Mesenchymal stem cell (in vitro differentiated cells and primary cell): ENCODE measurements around the gene SHH.

Experiments
- DNase-seq: peaks from one replicate; pipeline ENCODE4 v3.0.0-alpha.2; 2013
- H2AFZ ChIP-seq: one replicate; pipeline ENCODE4 v1.6.1; 2013; ENCODE audit warnings: low read depth, mild to moderate bottlenecking, control low read depth, inconsistent platforms, low read length, moderate library complexity
- H2AK5ac ChIP-seq: 2 replicates; pipeline ENCODE4 v1.6.1; 2013; ENCODE audit warnings: low read length, moderate library complexity, mild to moderate bottlenecking, inconsistent platforms; ENCODE audit not compliant: severe bottlenecking
- H2BK120ac ChIP-seq: one replicate; pipeline ENCODE4 v1.6.1; 2013; ENCODE audit warnings: low read depth, mild to moderate bottlenecking, inconsistent platforms, low read length, moderate library complexity
- H2BK12ac ChIP-seq, 2 experiments: one replicate each; pipeline ENCODE4 v1.6.1; 2013; ENCODE audit warnings: inconsistent platforms in 2 of 2, low read length in 2 of 2, mild to moderate bottlenecking in 2 of 2, moderate library complexity in 2 of 2, control low read depth in 1 of 2
- H2BK15ac ChIP-seq: one replicate; pipeline ENCODE4 v1.6.1; 2013; ENCODE audit warnings: mild to moderate bottlenecking, low read depth, inconsistent platforms; ENCODE audit not compliant: poor library complexity, severe bottlenecking
- H2BK5ac ChIP-seq: 2 replicates; pipeline ENCODE4 v1.6.1; 2013; ENCODE audit warnings: low read depth, mild to moderate bottlenecking, low read length, control low read depth, inconsistent platforms; ENCODE audit not compliant: poor library complexity, severe bottlenecking
- H3K14ac ChIP-seq, 2 experiments: one replicate each; pipeline ENCODE4 v1.6.1; 2013; ENCODE audit warnings: inconsistent platforms in 2 of 2, low read length in 2 of 2, control low read depth in 1 of 2, mild to moderate bottlenecking in 1 of 2, moderate library complexity in 1 of 2
- H3K18ac ChIP-seq, 2 experiments: one replicate each; pipeline ENCODE4 v1.6.1; 2013; ENCODE audit warnings: inconsistent platforms in 2 of 2, low read length in 2 of 2, control low read depth in 1 of 2, low read depth in 1 of 2, mild to moderate bottlenecking in 1 of 2
- H3K23ac ChIP-seq, 2 experiments: one replicate each; pipeline ENCODE4 v1.6.1; 2013; ENCODE audit warnings: inconsistent platforms in 2 of 2, low read length in 2 of 2, mild to moderate bottlenecking in 2 of 2, moderate library complexity in 2 of 2, control low read depth in 1 of 2
- H3K27ac ChIP-seq: 2 replicates; pipeline ENCODE4 v1.5.1; 2013; ENCODE audit warnings: mild to moderate bottlenecking, moderate library complexity, low read length, control low read depth, inconsistent platforms; ENCODE audit not compliant: poor library complexity, severe bottlenecking
- H3K27me3 ChIP-seq, 2 experiments: 2 replicates each; pipeline versions ENCODE4 v1.6.1 to v1.7.0; 2013; ENCODE audit warnings: low read length in 2 of 2, mild to moderate bottlenecking in 2 of 2, moderate library complexity in 2 of 2, control low read depth in 1 of 2, inconsistent platforms in 1 of 2; ENCODE audit not compliant: control insufficient read depth in 1 of 2, insufficient read depth in 1 of 2
- H3K36me3 ChIP-seq, 2 experiments: 2 replicates each; pipeline versions ENCODE4 v1.6.1 to v1.7.0; 2013; ENCODE audit warnings: low read length in 2 of 2, control low read depth in 1 of 2, inconsistent platforms in 1 of 2, low read depth in 1 of 2, mild to moderate bottlenecking in 1 of 2; ENCODE audit not compliant: insufficient read depth in 2 of 2, control insufficient read depth in 1 of 2
- H3K4ac ChIP-seq, 2 experiments: one replicate each; pipeline ENCODE4 v1.6.1; 2013; ENCODE audit warnings: inconsistent platforms in 2 of 2, low read length in 2 of 2, mild to moderate bottlenecking in 2 of 2, moderate library complexity in 2 of 2, control low read depth in 1 of 2, low read depth in 1 of 2
- H3K4me1 ChIP-seq: 2 replicates; pipeline ENCODE4 v1.6.1; 2013; ENCODE audit warnings: low read depth, low read length, control low read depth; ENCODE audit not compliant: control insufficient read depth, insufficient read depth
- H3K4me2 ChIP-seq: 2 replicates; pipeline ENCODE4 v1.6.1; 2013; ENCODE audit warnings: low read length, mild to moderate bottlenecking, inconsistent platforms; ENCODE audit not compliant: poor library complexity, severe bottlenecking
- H3K4me3 ChIP-seq, 2 experiments: 2 replicates each; pipeline versions ENCODE4 v1.5.1 to v1.7.0; 2013; ENCODE audit warnings: low read length in 2 of 2, mild to moderate bottlenecking in 2 of 2, control low read depth in 1 of 2, low read depth in 1 of 2; ENCODE audit not compliant: insufficient read depth in 1 of 2
- H3K79me1 ChIP-seq: replicated peaks from 2 replicates; pipeline ENCODE4 v1.6.1; 2013; ENCODE audit warnings: mild to moderate bottlenecking, control low read depth, low read length, inconsistent platforms; ENCODE audit not compliant: poor library complexity, severe bottlenecking
- H3K9ac ChIP-seq: 2 replicates; pipeline ENCODE4 v1.7.0; 2013; ENCODE audit warnings: mild to moderate bottlenecking, low read length, moderate library complexity
- H3K9me3 ChIP-seq: 2 replicates; pipeline ENCODE4 v1.7.0; 2013; ENCODE audit warnings: mild to moderate bottlenecking, low read length; ENCODE audit not compliant: control insufficient read depth
- H4K8ac ChIP-seq: one replicate; pipeline ENCODE4 v1.6.1; 2013; ENCODE audit warnings: inconsistent platforms, mild to moderate bottlenecking, low read length, moderate library complexity
- H4K91ac ChIP-seq: one replicate; pipeline ENCODE4 v1.6.1; 2013; ENCODE audit warnings: mild to moderate bottlenecking, low read length, inconsistent platforms
- WGBS: methylation state at CpG from one replicate; pipeline ENCODE4 v1.1.7; 2013; ENCODE audit warnings: mixed read lengths; 5-methylcytosine and 5-hydroxymethylcytosine counted together

SHH gene

GRCh38 chr7:155752756-155753445, 59.4 kb downstream of the SHH start:
- no peak overlapping the region for H2BK5ac ChIP-seq
- H2AFZ ChIP-seq: no peak overlapping the region
- 92% methylated on average over 6 of the region's 9 CpGs for WGBS
- no peak overlapping the region for H2BK120ac ChIP-seq
- no peak overlapping the region for H2BK15ac ChIP-seq
- H3K79me1 ChIP-seq: peaks cover 14% of the 10 kb centered on the region
- no peak overlapping the region for H4K8ac ChIP-seq
- DNase-seq: no peak
- no peak overlapping the region for H3K9ac ChIP-seq
- no peak overlapping the region for H3K4me3 ChIP-seq
- peaks cover 7% of the 10 kb centered on the region for H3K4me1 ChIP-seq
- H3K18ac ChIP-seq: no peak overlapping the region
- H3K23ac ChIP-seq: no peak overlapping the region
- no peak overlapping the region for H3K4ac ChIP-seq
- no peaks in the 10 kb centered on the region for H3K9me3 ChIP-seq
- H3K4me2 ChIP-seq: no peak overlapping the region
- no peak overlapping the region for H2AK5ac ChIP-seq
- H3K14ac ChIP-seq: no peak overlapping the region
- H2BK12ac ChIP-seq: no peak overlapping the region
- no peaks in the 10 kb centered on the region for H3K27me3 ChIP-seq
- H4K91ac ChIP-seq: no peak overlapping the region
- H3K36me3 ChIP-seq: peaks cover 3 to 9% of the 10 kb centered on the region in 2 experiments
- no peak overlapping the region for H3K27ac ChIP-seq

- Histone ChIP-seq H3K27me3 (no peaks in the 10 kb centered on the region), H3K36me3 (peaks cover 3 to 18% of the 10 kb centered on the region in 2 experiments), H4K91ac (no peak overlapping the region), H2BK12ac (no peak overlapping the region), H3K4ac (no peak overlapping the region), H3K9ac (no peak overlapping the region), H3K14ac (no peak overlapping the region), H2BK15ac (no peak overlapping the region), H3K9me3 (no peaks in the 10 kb centered on the region), H3K18ac (no peak overlapping the region), H2BK5ac (no peak overlapping the region), H2AK5ac (no peak overlapping the region), H3K4me3 (no peak overlapping the region), H3K23ac (no peak overlapping the region), H2AFZ (no peak overlapping the region), H3K4me2 (no peak overlapping the region), H3K27ac (no peak overlapping the region), H3K4me1 (peaks cover 7% of the 10 kb centered on the region), H4K8ac (no peak overlapping the region), H3K79me1 (peaks cover 10% of the 10 kb centered on the region), H2BK120ac (no peak overlapping the region)
- WGBS: 100% methylated on average over 4 of the region's 4 CpGs
- no peak for DNase-seq
These were observed 60.9 kb downstream of the SHH start for GRCh38 chr7:155751409-155751808.

- H3K23ac ChIP-seq: no peak overlapping the region
These were observed 61.8 kb downstream of the SHH start for GRCh38 chr7:155750255-155751125.

More at GRCh38 chr7:155750255-155751125, 61.8 kb downstream of the SHH start:
- Histone ChIP-seq H3K4me2 (no peak overlapping the region), H3K79me1 (peaks cover 17% of the 10 kb centered on the region), H3K4ac (no peak overlapping the region), H2BK5ac (no peak overlapping the region), H2AK5ac (no peak overlapping the region), H2BK15ac (no peak overlapping the region), H3K9ac (no peak overlapping the region), H3K4me3 (no peak overlapping the region), H3K36me3 (peaks cover 10 to 28% of the 10 kb centered on the region in 2 experiments), H4K91ac (no peak overlapping the region), H3K27ac (no peak overlapping the region), H3K9me3 (no peaks in the 10 kb centered on the region), H3K14ac (no peak overlapping the region), H2BK12ac (no peak overlapping the region), H3K18ac (no peak overlapping the region), H3K27me3 (no peaks in the 10 kb centered on the region), H3K4me1 (peaks cover 7% of the 10 kb centered on the region), H2BK120ac (no peak overlapping the region), H4K8ac (no peak overlapping the region), H2AFZ (no peak overlapping the region)
- WGBS: 95% methylated on average over 3 of the region's 5 CpGs
- DNase-seq: no peak
